SU-DHL-6 (cell line): ENCODE data around the gene PANX2.

Experiments used
- H2AFZ ChIP-seq: fragments of 200-600 bp; sonication (generic); 2 replicates; pipeline ENCODE4 v1.6.1; 2014; ENCODE audit warnings: low read depth, mild to moderate bottlenecking, moderate library complexity, mixed read lengths, antibody characterized with exemption, low read length; ENCODE audit not compliant: severe bottlenecking
- H3F3A ChIP-seq: fragments of 200-600 bp; shearing (Covaris generic); 2 replicates; pipeline ENCODE4 v1.6.0; 2016; ENCODE audit warnings: antibody characterized with exemption, mild to moderate bottlenecking; ENCODE audit not compliant: insufficient read depth
- H3K27ac ChIP-seq: fragments of 200-600 bp; sonication (generic); 2 replicates; pipeline ENCODE4 v1.5.1; 2016; ENCODE audit warnings: low read depth, mild to moderate bottlenecking, low read length, moderate library complexity, mixed read lengths
- H3K27me3 ChIP-seq: fragments of 200-600 bp; sonication (generic), shearing (Covaris generic); 2 replicates; pipeline ENCODE4 v1.6.0; 2014; ENCODE audit warnings: mild to moderate bottlenecking, low read length
- H3K36me3 ChIP-seq: fragments of 200-600 bp; sonication (generic); 2 replicates; pipeline ENCODE4 v1.6.1; 2014; ENCODE audit warnings: mild to moderate bottlenecking, low read length, mixed read lengths
- H3K4me2 ChIP-seq: fragments of 300-600, 200-600 bp; shearing (Covaris generic), sonication (generic); 2 replicates; pipeline ENCODE4 v1.6.0; 2014; ENCODE audit warnings: low read length, low read depth, mild to moderate bottlenecking; ENCODE audit not compliant: poor library complexity, severe bottlenecking
- H3K4me3 ChIP-seq: fragments of 200-600 bp; sonication (generic); 2 replicates; pipeline ENCODE4 v1.5.1; 2014; ENCODE audit warnings: antibody characterized with exemption, low read length, mild to moderate bottlenecking, mixed read lengths; ENCODE audit not compliant: insufficient read depth, poor library complexity, severe bottlenecking
- H3K79me2 ChIP-seq: fragments of 200-600 bp; sonication (generic); 2 replicates; pipeline ENCODE4 v1.6.1; 2014; ENCODE audit warnings: mild to moderate bottlenecking, low read length, moderate library complexity; ENCODE audit not compliant: insufficient read depth
- H3K9ac ChIP-seq: fragments of 200-600 bp; sonication (generic); 2 replicates; pipeline ENCODE4 v1.7.0; 2014; ENCODE audit warnings: mild to moderate bottlenecking, low read length
- H3K9me2 ChIP-seq: fragments of 200-600 bp; sonication (generic); replicated peaks from 2 replicates; pipeline ENCODE4 v1.6.1; 2014; ENCODE audit warnings: low read length; ENCODE audit not compliant: insufficient read depth
- H3K9me3 ChIP-seq: fragments of 200-600 bp; sonication (generic); 2 replicates; pipeline ENCODE4 v1.6.1; 2014; ENCODE audit warnings: low read length, mixed read lengths; ENCODE audit not compliant: insufficient read depth
- H4K20me1 ChIP-seq: fragments of 200-600 bp; sonication (generic); 2 replicates; pipeline ENCODE4 v1.6.1; 2014; ENCODE audit warnings: low read depth, mild to moderate bottlenecking, antibody characterized with exemption, low read length, moderate library complexity, mixed read lengths
- CTCF ChIP-seq: fragments of 200-600 bp; sonication (generic); IDR thresholded peaks from one replicate; pipeline ENCODE4 v1.5.1; 2017; ENCODE audit warnings: antibody characterized with exemption, mild to moderate bottlenecking, low read length, moderate library complexity; ENCODE audit not compliant: insufficient read depth, poor library complexity, severe bottlenecking
- EZH2phosphoT487 ChIP-seq: fragments of 200-600 bp; sonication (generic), shearing (Covaris generic); conservative IDR thresholded peaks from 2 replicates; pipeline ENCODE4 v1.6.1; 2018; ENCODE audit warnings: mild to moderate bottlenecking, antibody characterized with exemption, low read length, moderate library complexity, mixed read lengths

PANX2 gene

GRCh38 chr22:50200461-50201190 lies 30.1 kb downstream of the PANX2 start, which contains the start of gene SELENOO:
Gene SELENOO (plus strand): TSS chr22:50201011. CDS start chr22:50201037, 26 bp downstream.
- Histone ChIP-seq H3K27me3 (no peaks in the 10 kb centered on the region), H3K4me2 (peak within 1 kb of the TSS; percentile 89), H3K36me3 (peaks cover 12% of the 10 kb centered on the region; the same call in 1 of the 2 replicates), H3K79me2 (peaks cover 36% of the 10 kb centered on the region), H3K9ac (peak within 1 kb of the TSS; percentile 95), H3K9me3 (no peaks in the 10 kb centered on the region), H4K20me1 (no peaks in the 10 kb centered on the region), H3F3A (peaks cover 21% of the 10 kb centered on the region), H2AFZ (no peak within 1 kb of the TSS), H3K4me3 (peak within 1 kb of the TSS; percentile 97), H3K9me2 (no peaks in the 10 kb centered on the region), H3K27ac (peak within 1 kb of the TSS; percentile 81)
- no peak for TF ChIP-seq CTCF
- no peak for TF ChIP-seq EZH2phosphoT487

GRCh38 chr22:50201191-50202129 lies 30.9 kb downstream of the PANX2 start:
- no peak overlapping the region for H2AFZ ChIP-seq
- H3K27me3 ChIP-seq: no peaks in the 10 kb centered on the region
- peak overlapping the region; percentile 89 for H3K4me2 ChIP-seq
- H3K9me3 ChIP-seq: no peaks in the 10 kb centered on the region
- H3K4me3 ChIP-seq: peak overlapping the region; percentile 97
- H4K20me1 ChIP-seq: no peaks in the 10 kb centered on the region
- H3K36me3 ChIP-seq: peaks cover 12% of the 10 kb centered on the region; the same call in 1 of the 2 replicates
- peaks cover 21% of the 10 kb centered on the region for H3F3A ChIP-seq
- H3K27ac ChIP-seq: peak overlapping the region; percentile 77
- no peak for TF ChIP-seq EZH2phosphoT487
- TF ChIP-seq CTCF: no peak
- H3K9ac ChIP-seq: peak overlapping the region; percentile 95
- H3K9me2 ChIP-seq: no peaks in the 10 kb centered on the region
- H3K79me2 ChIP-seq: peaks cover 36% of the 10 kb centered on the region

- Histone ChIP-seq H3K9me3 (no peaks in the 10 kb centered on the region), H3K27ac (peak overlapping the region; percentile 77), H4K20me1 (no peaks in the 10 kb centered on the region), H3K4me2 (peak overlapping the region; percentile 89), H3K36me3 (peaks cover 12% of the 10 kb centered on the region; the same call in 1 of the 2 replicates), H3K9me2 (no peaks in the 10 kb centered on the region), H3F3A (peaks cover 21% of the 10 kb centered on the region), H2AFZ (no peak overlapping the region), H3K4me3 (peak overlapping the region; percentile 97), H3K9ac (peak overlapping the region; percentile 95), H3K79me2 (peaks cover 36% of the 10 kb centered on the region), H3K27me3 (no peaks in the 10 kb centered on the region)
- no peak for TF ChIP-seq EZH2phosphoT487
- TF ChIP-seq CTCF: no peak
Measured at GRCh38 chr22:50202130-50202666, 31.7 kb downstream of the PANX2 start.
